Astrocyte of the spinal cord (primary cell): ENCODE measurements around the gene NCOA3.
"Not testable (repeated sequence)": the region's sequence is repeated elsewhere in the genome, so short reads cannot be mapped to it uniquely, and the experiment has no call there.

Experiments used
- DNase-seq: peaks from one replicate; pipeline ENCODE4 v3.0.0; 2011; ENCODE audit warnings: low read depth, low spot score
- H3K4me3 ChIP-seq: 2 replicates; pipeline ENCODE4 v1.5.1; 2011; ENCODE audit warnings: low read depth, mild to moderate bottlenecking, low read length, moderate library complexity
- in situ Hi-C: cut with HindIII; loops from 2 replicates; pipeline ENCODE4 v1.10.0; 2017; ENCODE audit warnings: low sequenced_read_pairs
- TF ChIP-seq, protein P1 (sequence below): IDR thresholded peaks from 2 replicates; pipeline ENCODE4 v1.5.1; 2012; ENCODE audit warnings: low read depth, mild to moderate bottlenecking, low read length, inconsistent platforms

The NCOA3 gene

GRCh38 chr20:47493175-47493962 is 8.3 kb upstream of the NCOA3 start:
- no peak overlapping the region for H3K4me3 ChIP-seq
- TF ChIP-seq, protein P1, sequence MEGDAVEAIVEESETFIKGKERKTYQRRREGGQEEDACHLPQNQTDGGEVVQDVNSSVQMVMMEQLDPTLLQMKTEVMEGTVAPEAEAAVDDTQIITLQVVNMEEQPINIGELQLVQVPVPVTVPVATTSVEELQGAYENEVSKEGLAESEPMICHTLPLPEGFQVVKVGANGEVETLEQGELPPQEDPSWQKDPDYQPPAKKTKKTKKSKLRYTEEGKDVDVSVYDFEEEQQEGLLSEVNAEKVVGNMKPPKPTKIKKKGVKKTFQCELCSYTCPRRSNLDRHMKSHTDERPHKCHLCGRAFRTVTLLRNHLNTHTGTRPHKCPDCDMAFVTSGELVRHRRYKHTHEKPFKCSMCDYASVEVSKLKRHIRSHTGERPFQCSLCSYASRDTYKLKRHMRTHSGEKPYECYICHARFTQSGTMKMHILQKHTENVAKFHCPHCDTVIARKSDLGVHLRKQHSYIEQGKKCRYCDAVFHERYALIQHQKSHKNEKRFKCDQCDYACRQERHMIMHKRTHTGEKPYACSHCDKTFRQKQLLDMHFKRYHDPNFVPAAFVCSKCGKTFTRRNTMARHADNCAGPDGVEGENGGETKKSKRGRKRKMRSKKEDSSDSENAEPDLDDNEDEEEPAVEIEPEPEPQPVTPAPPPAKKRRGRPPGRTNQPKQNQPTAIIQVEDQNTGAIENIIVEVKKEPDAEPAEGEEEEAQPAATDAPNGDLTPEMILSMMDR, result no peak
- in situ Hi-C loops, result no loop called here
- peak; percentile 64 for DNase-seq

GRCh38 chr20:47493963-47494293 is 7.8 kb upstream of the NCOA3 start:
- TF ChIP-seq, protein P1, result no peak
- DNase-seq, result no peak
- H3K4me3 ChIP-seq, result no peak overlapping the region
- in situ Hi-C loops, result no loop called here

DNA sequence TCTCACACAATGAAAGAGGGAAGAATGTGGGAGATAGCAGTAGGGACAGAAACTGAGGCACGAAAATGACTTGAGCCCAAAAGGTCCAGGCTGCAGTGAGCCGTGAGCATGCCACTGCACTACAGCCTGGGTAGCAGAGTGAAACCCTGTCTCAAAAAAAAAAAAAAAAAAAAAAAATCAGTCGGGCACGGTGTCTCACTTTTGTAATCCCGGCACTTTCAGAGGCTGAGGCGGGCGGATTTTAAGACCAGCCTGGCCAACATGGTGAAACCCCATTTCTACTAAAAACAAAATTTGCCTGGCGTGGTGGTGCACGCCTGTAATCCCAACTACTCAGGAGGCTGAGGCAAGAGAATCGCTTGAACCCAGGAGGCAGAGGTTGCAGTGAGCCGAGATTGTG is 7.1 kb upstream of the NCOA3 start:
- in situ Hi-C loops, DNase-seq, H3K4me3 ChIP-seq: not testable (repeated sequence)

DNA sequence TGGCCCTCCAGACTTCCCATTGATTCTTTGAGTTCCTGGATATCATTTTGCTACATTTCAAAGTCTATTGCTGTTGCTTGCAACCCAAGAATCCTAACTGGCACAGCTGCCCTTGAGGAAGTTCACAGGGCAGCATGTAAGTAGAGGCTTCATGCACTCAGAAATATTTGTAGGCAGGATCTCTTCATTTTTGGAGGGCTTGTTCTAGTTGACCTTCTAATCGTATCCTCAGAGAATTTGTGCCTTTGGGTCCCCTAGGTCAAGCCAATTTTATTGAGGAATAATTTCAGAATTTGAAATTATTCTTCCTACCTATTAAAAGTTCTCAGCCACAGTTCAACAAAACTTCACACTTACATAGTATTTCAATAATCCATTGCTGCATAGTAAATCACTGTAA is 5.6 kb upstream of the NCOA3 start:
- in situ Hi-C loops, result no loop called here
- no peak overlapping the region for H3K4me3 ChIP-seq
- TF ChIP-seq, protein P1, result no peak
- no peak for DNase-seq

GRCh38 chr20:47498606-47499005 is 3.1 kb upstream of the NCOA3 start:
- TF ChIP-seq, protein P1, result no peak
- no peak for DNase-seq
- in situ Hi-C loops, result no loop called here
- H3K4me3 ChIP-seq, result no peak overlapping the region

- TF ChIP-seq, protein P1, result no peak
- H3K4me3 ChIP-seq, result no peak overlapping the region
- no peak for DNase-seq
- in situ Hi-C loops, result no loop called here
These were observed 2.6 kb upstream of the NCOA3 start for GRCh38 chr20:47499053-47499452.

- DNase-seq, in situ Hi-C loops, H3K4me3 ChIP-seq: not testable (repeated sequence)
These were observed 1.6 kb upstream of the NCOA3 start for GRCh38 chr20:47500082-47500481.

GRCh38 chr20:47500554-47500953 is 1.1 kb upstream of the NCOA3 start:
- TF ChIP-seq, protein P1, result no peak
- DNase-seq, result no peak
- in situ Hi-C loops, result no loop called here
- H3K4me3 ChIP-seq, result no peak overlapping the region
